GM12878 (cell line): Measurements from ENCODE around the gene DHDH. TPM values are rescaled to one million over a fixed set of nuclear protein-coding genes. Genes with fewer than 3 reads are reported as not detected.
A peak's percentile ranks its signal among the peaks of the same experiment; 100 is the strongest.

Source experiments
- ATF7 ChIP-seq: fragments of 450-650 bp; IDR thresholded peaks from 2 replicates; pipeline ENCODE4 v1.6.1; 2016; ENCODE audit warnings: low read depth, mild to moderate bottlenecking
- CBFB ChIP-seq: IDR thresholded peaks from 2 replicates; pipeline ENCODE4 v1.6.1; 2016; ENCODE audit warnings: antibody characterized with exemption, low read depth
- CEBPB ChIP-seq, 2 experiments: fragments of 150-350 bp in 1 of 2; IDR thresholded peaks; 2 replicates each; pipeline ENCODE4 v1.6.1; 2012 to 2014; ENCODE audit warnings: low read depth in 2 of 2, low read length in 2 of 2, borderline replicate concordance in 1 of 2, inconsistent platforms in 1 of 2
- FOXM1 ChIP-seq: IDR thresholded peaks from 2 replicates; pipeline ENCODE4 v1.6.1; 2012; ENCODE audit warnings: low read depth, mild to moderate bottlenecking, inconsistent platforms, low read length, moderate library complexity
- GATAD2B ChIP-seq: fragments of 450-650 bp; conservative IDR thresholded peaks from 2 replicates; pipeline ENCODE4 v1.6.1; 2017; ENCODE audit warnings: low read depth, mild to moderate bottlenecking, moderate library complexity
- NRF1 ChIP-seq: conservative IDR thresholded peaks from 2 replicates; pipeline ENCODE4 v1.6.1; 2011; ENCODE audit warnings: mild to moderate bottlenecking, low read depth, low read length, improper control_type of control experiment
- PML ChIP-seq: IDR thresholded peaks from 2 replicates; pipeline ENCODE4 v1.6.1; 2012; ENCODE audit warnings: low read length, inconsistent platforms
- RFX5 ChIP-seq: IDR thresholded peaks from 2 replicates; pipeline ENCODE4 v1.6.1; 2011; ENCODE audit warnings: low read depth, low read length, improper control_type of control experiment
- SP1 ChIP-seq: IDR thresholded peaks from one replicate; pipeline ENCODE4 v1.6.1; 2011; ENCODE audit warnings: low read depth, low read length
- STAT1 ChIP-seq: fragments of 450-650 bp; conservative IDR thresholded peaks from 2 replicates; pipeline ENCODE4 v1.6.1; 2014; ENCODE audit warnings: antibody characterized with exemption, mild to moderate bottlenecking
- TARDBP ChIP-seq: IDR thresholded peaks from 2 replicates; pipeline ENCODE4 v1.6.1; 2016; ENCODE audit warnings: borderline replicate concordance
- TCF12 ChIP-seq: IDR thresholded peaks from 2 replicates; pipeline ENCODE4 v1.6.1; 2011; ENCODE audit warnings: low read depth, mild to moderate bottlenecking, low read length
- YY1 ChIP-seq: IDR thresholded peaks from 2 replicates; pipeline ENCODE4 v1.6.1; 2011; ENCODE audit warnings: low read depth, mild to moderate bottlenecking, low read length
- ZBTB33 ChIP-seq: fragments of 450-650 bp; IDR thresholded peaks from 2 replicates; pipeline ENCODE4 v1.6.1; 2017; ENCODE audit warnings: mild to moderate bottlenecking
- polyA plus RNA-seq, 11 experiments: library from polyadenylated mRNA; depleted of rRNA in 4 of 11; unstranded in 6 of 11; stranded (reverse) in 5 of 11; fragments of >200 nt; fragmentation: Nextera tagmentation in 4 of 11; fragmentation: Illumina TruSeq in 1 of 11; extraction: Ambion mirVana in 4 of 11; extraction: Trizol in 1 of 11; gene quantifications; 1 replicate in 1 of 11; 2 replicates in 10 of 11; pipeline versions ENCODE4 v1.2.1 to v1.2.3, GENCODE V29; 2011 to 2016; ENCODE audit warnings: inconsistent platforms in 2 of 11, missing spikeins in 2 of 11, low read depth in 1 of 11
- total RNA-seq, 4 experiments: library from RNA; depleted of rRNA in 3 of 4; stranded (reverse); fragments of >200 nt in 3 of 4; fragmentation: Illumina TruSeq in 1 of 4; extraction: Trizol in 1 of 4; gene quantifications; 2 replicates each; pipeline versions ENCODE4 v1.2.1 to v1.2.3, GENCODE V29; 2013 to 2021
- TF ChIP-seq, protein P1 (sequence below): fragments of 450-650 bp; IDR thresholded peaks from 2 replicates; pipeline ENCODE4 v1.6.1; 2018; ENCODE audit warnings: borderline replicate concordance, mild to moderate bottlenecking; ENCODE audit not compliant: partially characterized antibody
- TF ChIP-seq, protein P2 (sequence below): fragments of 450-650 bp; IDR thresholded peaks from 2 replicates; pipeline ENCODE4 v1.6.1; 2016; ENCODE audit warnings: mild to moderate bottlenecking
- TF ChIP-seq, protein P3 (sequence below): fragments of 450-650 bp; IDR thresholded peaks from 2 replicates; pipeline ENCODE4 v1.6.1; 2016; ENCODE audit warnings: mild to moderate bottlenecking, moderate library complexity, borderline replicate concordance
- TF ChIP-seq, protein P4 (sequence below): IDR thresholded peaks from 2 replicates; pipeline ENCODE4 v1.6.1; 2011; ENCODE audit warnings: mild to moderate bottlenecking, low read depth, low read length, moderate library complexity; ENCODE audit not compliant: insufficient replicate concordance

DHDH gene
- total and polyA plus RNA-seq, 10 of the 15 experiments (the other 5 are each of a cell fraction or from before 2014, with no cell fraction given) = 0.13 to 0.21 (median 0.15) TPM; not detected in 7

- no peak for TF ChIP-seq STAT1
- no peak for TF ChIP-seq ZBTB33
- peak; percentile 62 for TF ChIP-seq TCF12
- peak; percentile 69 for TF ChIP-seq GATAD2B
- TF ChIP-seq, protein P1, sequence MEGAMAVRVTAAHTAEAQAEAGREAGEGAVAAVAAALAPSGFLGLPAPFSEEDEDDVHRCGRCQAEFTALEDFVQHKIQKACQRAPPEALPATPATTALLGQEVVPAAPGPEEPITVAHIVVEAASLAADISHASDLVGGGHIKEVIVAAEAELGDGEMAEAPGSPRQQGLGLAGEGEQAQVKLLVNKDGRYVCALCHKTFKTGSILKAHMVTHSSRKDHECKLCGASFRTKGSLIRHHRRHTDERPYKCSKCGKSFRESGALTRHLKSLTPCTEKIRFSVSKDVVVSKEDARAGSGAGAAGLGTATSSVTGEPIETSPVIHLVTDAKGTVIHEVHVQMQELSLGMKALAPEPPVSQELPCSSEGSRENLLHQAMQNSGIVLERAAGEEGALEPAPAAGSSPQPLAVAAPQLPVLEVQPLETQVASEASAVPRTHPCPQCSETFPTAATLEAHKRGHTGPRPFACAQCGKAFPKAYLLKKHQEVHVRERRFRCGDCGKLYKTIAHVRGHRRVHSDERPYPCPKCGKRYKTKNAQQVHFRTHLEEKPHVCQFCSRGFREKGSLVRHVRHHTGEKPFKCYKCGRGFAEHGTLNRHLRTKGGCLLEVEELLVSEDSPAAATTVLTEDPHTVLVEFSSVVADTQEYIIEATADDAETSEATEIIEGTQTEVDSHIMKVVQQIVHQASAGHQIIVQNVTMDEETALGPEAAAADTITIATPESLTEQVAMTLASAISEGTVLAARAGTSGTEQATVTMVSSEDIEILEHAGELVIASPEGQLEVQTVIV = no peak
- TF ChIP-seq PML = 0 out of 2 replicates have a peak, but pooled peaks have one; percentile 47
- TF ChIP-seq TARDBP = no peak
- TF ChIP-seq, protein P2, sequence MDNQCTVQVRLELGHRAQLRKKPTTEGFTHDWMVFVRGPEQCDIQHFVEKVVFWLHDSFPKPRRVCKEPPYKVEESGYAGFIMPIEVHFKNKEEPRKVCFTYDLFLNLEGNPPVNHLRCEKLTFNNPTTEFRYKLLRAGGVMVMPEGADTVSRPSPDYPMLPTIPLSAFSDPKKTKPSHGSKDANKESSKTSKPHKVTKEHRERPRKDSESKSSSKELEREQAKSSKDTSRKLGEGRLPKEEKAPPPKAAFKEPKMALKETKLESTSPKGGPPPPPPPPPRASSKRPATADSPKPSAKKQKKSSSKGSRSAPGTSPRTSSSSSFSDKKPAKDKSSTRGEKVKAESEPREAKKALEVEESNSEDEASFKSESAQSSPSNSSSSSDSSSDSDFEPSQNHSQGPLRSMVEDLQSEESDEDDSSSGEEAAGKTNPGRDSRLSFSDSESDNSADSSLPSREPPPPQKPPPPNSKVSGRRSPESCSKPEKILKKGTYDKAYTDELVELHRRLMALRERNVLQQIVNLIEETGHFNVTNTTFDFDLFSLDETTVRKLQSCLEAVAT = 0 out of 2 replicates have a peak, but pooled peaks have one; percentile 31
- peak; percentile 77 for TF ChIP-seq SP1
- TF ChIP-seq CEBPB (IDR thresholded peaks at IDR 0.05; ENCODE audit: borderline replicate concordance in 1 of 2, low read depth in 2 of 2, low read length in 2 of 2) = no peak
- TF ChIP-seq, protein P3, sequence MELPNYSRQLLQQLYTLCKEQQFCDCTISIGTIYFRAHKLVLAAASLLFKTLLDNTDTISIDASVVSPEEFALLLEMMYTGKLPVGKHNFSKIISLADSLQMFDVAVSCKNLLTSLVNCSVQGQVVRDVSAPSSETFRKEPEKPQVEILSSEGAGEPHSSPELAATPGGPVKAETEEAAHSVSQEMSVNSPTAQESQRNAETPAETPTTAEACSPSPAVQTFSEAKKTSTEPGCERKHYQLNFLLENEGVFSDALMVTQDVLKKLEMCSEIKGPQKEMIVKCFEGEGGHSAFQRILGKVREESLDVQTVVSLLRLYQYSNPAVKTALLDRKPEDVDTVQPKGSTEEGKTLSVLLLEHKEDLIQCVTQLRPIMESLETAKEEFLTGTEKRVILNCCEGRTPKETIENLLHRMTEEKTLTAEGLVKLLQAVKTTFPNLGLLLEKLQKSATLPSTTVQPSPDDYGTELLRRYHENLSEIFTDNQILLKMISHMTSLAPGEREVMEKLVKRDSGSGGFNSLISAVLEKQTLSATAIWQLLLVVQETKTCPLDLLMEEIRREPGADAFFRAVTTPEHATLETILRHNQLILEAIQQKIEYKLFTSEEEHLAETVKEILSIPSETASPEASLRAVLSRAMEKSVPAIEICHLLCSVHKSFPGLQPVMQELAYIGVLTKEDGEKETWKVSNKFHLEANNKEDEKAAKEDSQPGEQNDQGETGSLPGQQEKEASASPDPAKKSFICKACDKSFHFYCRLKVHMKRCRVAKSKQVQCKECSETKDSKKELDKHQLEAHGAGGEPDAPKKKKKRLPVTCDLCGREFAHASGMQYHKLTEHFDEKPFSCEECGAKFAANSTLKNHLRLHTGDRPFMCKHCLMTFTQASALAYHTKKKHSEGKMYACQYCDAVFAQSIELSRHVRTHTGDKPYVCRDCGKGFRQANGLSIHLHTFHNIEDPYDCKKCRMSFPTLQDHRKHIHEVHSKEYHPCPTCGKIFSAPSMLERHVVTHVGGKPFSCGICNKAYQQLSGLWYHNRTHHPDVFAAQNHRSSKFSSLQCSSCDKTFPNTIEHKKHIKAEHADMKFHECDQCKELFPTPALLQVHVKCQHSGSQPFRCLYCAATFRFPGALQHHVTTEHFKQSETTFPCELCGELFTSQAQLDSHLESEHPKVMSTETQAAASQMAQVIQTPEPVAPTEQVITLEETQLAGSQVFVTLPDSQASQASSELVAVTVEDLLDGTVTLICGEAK = no peak; the same call in 1 of the 2 replicates
- TF ChIP-seq YY1 = peak; percentile 49
- TF ChIP-seq, protein P4, sequence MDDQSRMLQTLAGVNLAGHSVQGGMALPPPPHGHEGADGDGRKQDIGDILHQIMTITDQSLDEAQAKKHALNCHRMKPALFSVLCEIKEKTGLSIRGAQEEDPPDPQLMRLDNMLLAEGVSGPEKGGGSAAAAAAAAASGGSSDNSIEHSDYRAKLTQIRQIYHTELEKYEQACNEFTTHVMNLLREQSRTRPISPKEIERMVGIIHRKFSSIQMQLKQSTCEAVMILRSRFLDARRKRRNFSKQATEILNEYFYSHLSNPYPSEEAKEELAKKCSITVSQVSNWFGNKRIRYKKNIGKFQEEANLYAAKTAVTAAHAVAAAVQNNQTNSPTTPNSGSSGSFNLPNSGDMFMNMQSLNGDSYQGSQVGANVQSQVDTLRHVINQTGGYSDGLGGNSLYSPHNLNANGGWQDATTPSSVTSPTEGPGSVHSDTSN = no peak
- TF ChIP-seq RFX5 = peak; percentile 93
- no peak for TF ChIP-seq CBFB
- no peak for TF ChIP-seq FOXM1
- no peak for TF ChIP-seq NRF1
- TF ChIP-seq ATF7 = peak; percentile 96
Measured at GRCh38 chr19:48963371-48964204, 30.1 kb downstream of the DHDH start (continued).
